Cardiac ventricle fibroblast (primary cell): ENCODE results near the gene OSGEP. TPM values are rescaled to one million over a fixed set of nuclear protein-coding genes. Genes with fewer than 3 reads are reported as not detected.

Source experiments
- total RNA-seq: library from RNA; depleted of rRNA; stranded (reverse); fragments of >200 nt; gene quantifications from 2 replicates; pipeline ENCODE4 v1.2.3, GENCODE V29; 2015

OSGEP gene
- total RNA-seq = 27.0 and 34.1 TPM in 2 replicates

GRCh38 chr14:20454516-20455354 is at the start of gene OSGEP, which contains the start of gene APEX1:
TSS of gene OSGEP (minus strand) at chr14:20454812. CDS start at chr14:20454683, 129 bp downstream.
TSS of gene APEX1 (plus strand) at chr14:20455226. CDS start at chr14:20455646, 420 bp downstream.

GRCh38 chr14:20469242-20469889 is 14.8 kb upstream of the OSGEP start, which contains the start of gene PNP:
TSS of gene PNP (plus strand) at chr14:20469406. CDS start at chr14:20469525, 119 bp downstream.

GRCh38 chr14:20461225-20462141 is 6.9 kb upstream of the OSGEP start, which contains the start of gene PIP4P1:
TSS of gene PIP4P1 (minus strand) at chr14:20461434. CDS start at chr14:20461325, 109 bp downstream.

GRCh38 chr14:20435582-20436362 is 18.8 kb downstream of the OSGEP start, which contains the start of gene KLHL33:
TSS of gene KLHL33 (minus strand) at chr14:20436166. CDS start at chr14:20435811, 355 bp downstream.

GRCh38 chr14:20412876-20413743 is 41.5 kb downstream of the OSGEP start, which contains the start of gene TEP1:
TSS of gene TEP1 (minus strand) at chr14:20413501. CDS start at chr14:20408439, 5,062 bp downstream.

Other genes starting within 250 kb of the OSGEP start
- gene OR11H6, start 231.1 kb downstream of the OSGEP start, total RNA-seq = not detected in 2 replicates
- gene OR11H7, start 225.8 kb downstream of the OSGEP start, total RNA-seq = not detected in 2 replicates
- not detected in 2 replicates for gene OR11H4, start 215.5 kb downstream of the OSGEP start, total RNA-seq
- 5.4 and 9.6 TPM in 2 replicates for gene TTC5, start 148.9 kb downstream of the OSGEP start, total RNA-seq
- 28.0 and 42.1 TPM in 2 replicates for gene CCNB1IP1, start 121.5 kb downstream of the OSGEP start, total RNA-seq
- gene PARP2, start 111.2 kb downstream of the OSGEP start, total RNA-seq = 6.4 and 11.6 TPM in 2 replicates
- gene TEP1, start 41.3 kb downstream of the OSGEP start, total RNA-seq = 13.4 and 17.6 TPM in 2 replicates
- 0.31 TPM in 1 of 2 replicates, not detected in the other for gene KLHL33, start 18.6 kb downstream of the OSGEP start, total RNA-seq
- 156 and 173 TPM in 2 replicates for gene APEX1, start 414 bp upstream of the OSGEP start, total RNA-seq
- gene PIP4P1, start 6.6 kb upstream of the OSGEP start, total RNA-seq = 14.6 and 17.6 TPM in 2 replicates
- gene PNP, start 14.6 kb upstream of the OSGEP start, total RNA-seq = 17.1 and 21.0 TPM in 2 replicates
- gene RNASE10, start 50.7 kb upstream of the OSGEP start, total RNA-seq = not detected in 2 replicates
- gene RNASE9, start 106.2 kb upstream of the OSGEP start, total RNA-seq = not detected in 2 replicates
- gene RNASE11, start 133.2 kb upstream of the OSGEP start, total RNA-seq = not detected in 2 replicates
- gene RNASE12, start 136.6 kb upstream of the OSGEP start, total RNA-seq = not detected in 2 replicates
- gene OR6S1, start 186.9 kb upstream of the OSGEP start, total RNA-seq = not detected in 2 replicates
- 100.0 and 133 TPM in 2 replicates for gene RNASE4, start 229.7 kb upstream of the OSGEP start, total RNA-seq
- gene ANG, start 234.0 kb upstream of the OSGEP start, total RNA-seq = 24.5 and 37.8 TPM in 2 replicates